IPS-18a (cell line): ENCODE data around the gene UNC13C.

Experiments
- H3K27ac ChIP-seq: one replicate; pipeline ENCODE4 v1.5.1; 2013; ENCODE audit warnings: low read length
- H3K27me3 ChIP-seq: one replicate; pipeline ENCODE4 v1.6.1; 2013; ENCODE audit warnings: mild to moderate bottlenecking, low read length; ENCODE audit not compliant: control insufficient read depth, insufficient read depth
- H3K36me3 ChIP-seq: one replicate; pipeline ENCODE4 v1.6.1; 2013; ENCODE audit warnings: low read depth, low read length; ENCODE audit not compliant: control insufficient read depth
- H3K4me1 ChIP-seq: one replicate; pipeline ENCODE4 v1.6.1; 2013; ENCODE audit warnings: low read depth, low read length; ENCODE audit not compliant: control insufficient read depth
- H3K4me3 ChIP-seq: one replicate; pipeline ENCODE4 v1.5.1; 2013; ENCODE audit warnings: low read length
- H3K9ac ChIP-seq: one replicate; pipeline ENCODE4 v1.6.1; 2013; ENCODE audit warnings: mild to moderate bottlenecking, low read length, moderate library complexity
- H3K9me3 ChIP-seq: one replicate; pipeline ENCODE4 v1.6.1; 2013; ENCODE audit warnings: low read depth, low read length; ENCODE audit not compliant: control insufficient read depth

UNC13C gene

DNA sequence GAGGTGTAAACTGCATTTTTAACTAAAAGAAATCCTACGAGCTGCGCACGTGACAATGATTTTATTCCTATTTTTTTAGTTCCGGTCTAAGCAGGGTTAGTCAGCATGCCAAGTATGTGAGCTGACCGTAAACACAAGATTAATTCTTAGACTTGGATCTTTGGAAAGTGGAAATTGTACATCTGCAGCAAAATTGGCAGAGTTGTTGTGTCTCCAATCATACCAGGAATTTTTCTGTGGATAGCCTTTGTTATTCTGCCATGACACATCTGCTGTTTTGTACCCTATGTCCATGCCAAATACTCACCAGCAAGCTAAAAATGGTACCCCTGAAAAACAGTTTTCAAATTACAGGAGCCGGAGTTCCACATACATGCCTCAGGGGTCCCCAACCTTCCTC, 562.5 kb downstream of the UNC13C start:
- Histone ChIP-seq H3K9me3 (peaks cover 5% of the 10 kb centered on the region), H3K4me1 (no peaks in the 10 kb centered on the region), H3K9ac (no peak overlapping the region), H3K36me3 (no peaks in the 10 kb centered on the region), H3K4me3 (no peak overlapping the region), H3K27me3 (no peaks in the 10 kb centered on the region), H3K27ac (no peak overlapping the region)

DNA sequence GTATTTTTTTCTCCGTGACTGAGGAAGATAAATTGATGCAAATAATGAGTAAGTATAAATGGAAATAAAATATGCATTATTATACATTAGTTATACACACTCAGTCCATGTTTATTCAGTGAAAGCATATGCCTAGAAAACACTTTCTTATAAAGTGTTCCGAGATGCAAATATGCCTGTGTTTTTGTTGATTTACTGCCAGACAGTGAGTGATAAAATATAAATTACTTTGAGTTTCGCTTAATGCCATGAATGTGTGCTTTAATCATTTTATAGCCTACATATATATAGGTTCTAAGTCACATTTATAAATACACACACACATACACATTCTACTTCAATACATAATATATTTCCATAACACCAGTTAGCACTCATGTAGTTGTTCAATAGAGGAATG, 569.2 kb downstream of the UNC13C start:
- no peaks in the 10 kb centered on the region for H3K4me1 ChIP-seq
- H3K27me3 ChIP-seq: no peaks in the 10 kb centered on the region
- H3K27ac ChIP-seq: no peak overlapping the region
- no peaks in the 10 kb centered on the region for H3K9me3 ChIP-seq
- H3K9ac ChIP-seq: no peak overlapping the region
- no peaks in the 10 kb centered on the region for H3K36me3 ChIP-seq
- H3K4me3 ChIP-seq: no peak overlapping the region

DNA sequence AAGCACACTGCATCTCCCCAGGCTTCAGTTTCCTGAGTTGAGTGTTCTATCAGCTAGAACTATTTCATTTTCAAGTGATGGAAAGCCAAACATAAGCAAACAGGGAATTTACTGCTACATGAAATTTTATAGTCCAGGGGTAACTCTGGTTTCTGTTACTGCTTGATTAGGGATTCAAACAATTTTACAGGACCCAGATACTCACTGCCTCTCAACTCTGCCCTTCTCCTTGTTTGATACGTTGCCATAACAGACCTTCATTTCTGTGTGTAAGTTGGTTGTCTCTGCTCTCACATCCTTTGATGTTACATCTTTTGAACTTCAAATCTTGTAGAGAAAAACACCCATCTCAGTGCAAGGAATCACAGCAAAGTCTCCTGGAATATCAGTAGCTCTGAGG, 572.7 kb downstream of the UNC13C start:
- no peaks in the 10 kb centered on the region for H3K4me1 ChIP-seq
- no peak overlapping the region for H3K4me3 ChIP-seq
- no peaks in the 10 kb centered on the region for H3K36me3 ChIP-seq

DNA sequence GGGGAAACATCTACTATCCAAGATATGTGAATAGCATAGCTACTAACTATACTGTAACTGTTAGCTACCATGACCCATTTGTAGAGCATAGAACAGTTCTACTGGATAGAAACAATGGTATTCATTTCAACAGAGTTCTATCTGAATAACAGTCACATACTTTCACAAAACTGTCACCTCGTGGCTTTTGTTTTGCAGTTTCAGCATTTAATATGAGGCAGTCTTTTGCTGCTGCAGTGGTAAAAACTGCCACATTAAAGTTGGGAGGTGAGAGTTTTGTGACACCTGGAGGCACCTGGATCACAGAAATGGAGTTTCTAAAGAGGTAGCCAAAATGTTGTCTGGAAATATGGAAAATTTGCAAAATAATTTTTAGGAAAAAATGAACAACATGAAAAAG, 578.0 kb downstream of the UNC13C start:
- no peak overlapping the region for H3K27ac ChIP-seq
- H3K9ac ChIP-seq: no peak overlapping the region
- no peaks in the 10 kb centered on the region for H3K4me1 ChIP-seq
- no peak overlapping the region for H3K4me3 ChIP-seq
- no peaks in the 10 kb centered on the region for H3K9me3 ChIP-seq
- H3K27me3 ChIP-seq: no peaks in the 10 kb centered on the region
- H3K36me3 ChIP-seq: no peaks in the 10 kb centered on the region

More for the DNA sequence above, 572.7 kb downstream of the UNC13C start:
- H3K27me3 ChIP-seq: no peaks in the 10 kb centered on the region
- H3K27ac ChIP-seq: no peak overlapping the region
- no peak overlapping the region for H3K9ac ChIP-seq
- H3K9me3 ChIP-seq: no peaks in the 10 kb centered on the region

DNA sequence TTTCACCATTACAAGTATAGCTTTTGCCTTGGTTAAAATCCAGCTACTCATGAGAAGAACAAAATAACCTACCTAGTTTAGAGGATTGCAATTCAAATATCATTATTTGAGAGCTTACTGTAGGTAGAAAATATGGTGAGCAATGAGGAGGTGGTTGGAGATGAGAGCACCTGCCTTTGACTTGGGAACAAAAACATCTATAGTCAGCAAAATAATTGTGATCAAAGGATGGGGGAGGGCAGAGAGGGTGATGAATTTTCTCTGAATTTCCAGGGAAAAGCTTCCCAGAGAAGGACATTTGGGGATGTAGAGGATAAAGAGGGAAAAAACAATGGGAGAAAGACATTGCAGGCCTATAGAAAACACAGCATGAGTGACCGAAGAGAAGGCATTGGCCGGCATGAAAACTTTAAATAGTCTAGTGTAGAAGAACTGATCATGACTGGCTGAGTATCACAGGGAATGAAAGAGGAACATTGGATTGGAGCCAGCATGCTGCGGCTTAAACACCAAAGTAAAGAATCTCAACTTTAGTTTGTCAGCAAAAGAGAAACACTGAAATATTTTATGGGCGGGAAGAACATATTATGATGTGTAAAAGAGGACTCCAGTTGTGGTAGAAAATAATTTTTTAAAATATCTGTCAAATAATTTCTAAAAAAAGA, 581.3 kb downstream of the UNC13C start:
- Histone ChIP-seq H3K4me1 (no peaks in the 10 kb centered on the region), H3K36me3 (no peaks in the 10 kb centered on the region), H3K9ac (no peak overlapping the region), H3K4me3 (no peak overlapping the region), H3K27me3 (no peaks in the 10 kb centered on the region), H3K9me3 (no peaks in the 10 kb centered on the region), H3K27ac (no peak overlapping the region)

DNA sequence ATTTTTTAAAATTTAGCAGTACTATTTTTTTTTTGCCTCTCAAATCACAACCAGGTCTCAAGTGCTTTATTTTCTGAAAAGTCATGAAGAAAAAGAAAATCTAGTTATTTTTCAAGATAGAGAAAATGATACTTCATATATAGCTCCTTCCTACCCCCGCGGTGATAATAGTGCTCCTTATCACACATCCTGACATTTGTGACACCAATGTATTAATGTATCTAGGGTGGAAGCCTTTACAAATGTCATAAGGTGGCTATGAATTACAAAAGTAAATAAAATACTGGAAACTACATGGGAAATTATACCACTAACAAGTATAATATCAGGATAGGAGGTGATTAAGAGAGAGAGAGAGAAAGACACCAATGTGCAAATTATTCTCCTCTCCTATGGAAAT, 582.2 kb downstream of the UNC13C start:
- Histone ChIP-seq H3K4me1 (no peaks in the 10 kb centered on the region), H3K9ac (no peak overlapping the region), H3K27ac (no peak overlapping the region), H3K27me3 (no peaks in the 10 kb centered on the region), H3K4me3 (no peak overlapping the region), H3K36me3 (no peaks in the 10 kb centered on the region), H3K9me3 (no peaks in the 10 kb centered on the region)

- Histone ChIP-seq H3K4me1 (no peaks in the 10 kb centered on the region), H3K9me3 (no peaks in the 10 kb centered on the region), H3K27ac (no peak overlapping the region), H3K36me3 (no peaks in the 10 kb centered on the region), H3K9ac (no peak overlapping the region), H3K27me3 (no peaks in the 10 kb centered on the region), H3K4me3 (no peak overlapping the region)
These were observed 585.9 kb downstream of the UNC13C start for GRCh38 chr15:54564166-54564565.

- H3K27me3 ChIP-seq: no peaks in the 10 kb centered on the region
- no peak overlapping the region for H3K4me3 ChIP-seq
- no peak overlapping the region for H3K9ac ChIP-seq
- no peaks in the 10 kb centered on the region for H3K9me3 ChIP-seq
- H3K36me3 ChIP-seq: no peaks in the 10 kb centered on the region
- no peaks in the 10 kb centered on the region for H3K4me1 ChIP-seq
- no peak overlapping the region for H3K27ac ChIP-seq
These were observed 588.4 kb downstream of the UNC13C start for GRCh38 chr15:54566654-54567053.

DNA sequence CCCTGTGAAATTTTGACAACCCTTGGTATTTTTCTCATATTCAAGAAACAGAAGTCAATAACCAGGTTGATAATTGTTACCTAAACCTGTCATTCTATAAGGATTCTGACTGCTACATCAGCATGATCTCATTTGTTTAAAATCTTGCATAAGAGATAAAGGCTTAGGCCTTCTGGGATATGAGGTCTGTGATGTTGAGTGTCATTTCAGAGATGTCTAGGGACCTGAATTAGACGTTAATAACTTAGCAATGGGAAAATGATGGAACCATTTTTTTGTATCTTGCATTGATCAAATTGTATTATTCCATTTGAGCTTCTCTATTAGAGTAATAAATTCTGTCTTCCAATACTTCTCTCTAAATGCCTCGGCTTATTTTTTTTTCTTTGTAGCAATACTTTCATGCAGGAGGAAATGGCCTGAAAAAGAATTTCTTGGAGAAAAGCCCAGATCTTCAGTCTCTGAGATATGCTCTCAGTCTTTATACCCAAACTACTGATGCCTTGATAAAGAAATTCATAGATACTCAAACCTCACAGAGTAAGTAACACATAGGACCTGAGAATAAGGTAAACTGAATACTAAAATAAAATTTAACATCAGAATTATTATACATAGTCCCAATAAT, 589.3 kb downstream of the UNC13C start:
- H3K9ac ChIP-seq: no peak overlapping the region
- H3K27ac ChIP-seq: no peak overlapping the region
- no peaks in the 10 kb centered on the region for H3K27me3 ChIP-seq
- no peaks in the 10 kb centered on the region for H3K36me3 ChIP-seq
- H3K9me3 ChIP-seq: no peaks in the 10 kb centered on the region
- no peaks in the 10 kb centered on the region for H3K4me1 ChIP-seq
- H3K4me3 ChIP-seq: no peak overlapping the region

DNA sequence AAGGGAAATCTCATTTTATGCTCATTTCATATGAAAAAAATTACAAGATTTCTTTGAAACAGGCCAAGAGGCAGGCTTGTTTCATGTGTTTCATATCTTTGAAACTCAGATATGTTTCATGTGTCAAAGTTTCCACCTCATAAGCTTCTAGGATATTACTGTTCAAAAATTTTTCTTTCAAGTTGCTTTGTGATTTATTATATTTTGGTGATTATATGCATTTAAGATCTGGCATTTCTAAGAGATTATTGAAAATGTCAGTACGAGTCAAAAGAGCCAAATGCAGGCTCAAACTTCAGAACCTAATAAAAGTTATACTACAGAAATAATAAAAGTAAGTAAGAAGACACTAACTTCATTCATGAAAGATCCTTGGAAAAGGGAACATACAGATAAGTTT, 590.1 kb downstream of the UNC13C start:
- Histone ChIP-seq H3K4me1 (no peaks in the 10 kb centered on the region), H3K9ac (no peak overlapping the region), H3K27ac (no peak overlapping the region), H3K4me3 (no peak overlapping the region), H3K27me3 (no peaks in the 10 kb centered on the region), H3K9me3 (no peaks in the 10 kb centered on the region), H3K36me3 (no peaks in the 10 kb centered on the region)

DNA sequence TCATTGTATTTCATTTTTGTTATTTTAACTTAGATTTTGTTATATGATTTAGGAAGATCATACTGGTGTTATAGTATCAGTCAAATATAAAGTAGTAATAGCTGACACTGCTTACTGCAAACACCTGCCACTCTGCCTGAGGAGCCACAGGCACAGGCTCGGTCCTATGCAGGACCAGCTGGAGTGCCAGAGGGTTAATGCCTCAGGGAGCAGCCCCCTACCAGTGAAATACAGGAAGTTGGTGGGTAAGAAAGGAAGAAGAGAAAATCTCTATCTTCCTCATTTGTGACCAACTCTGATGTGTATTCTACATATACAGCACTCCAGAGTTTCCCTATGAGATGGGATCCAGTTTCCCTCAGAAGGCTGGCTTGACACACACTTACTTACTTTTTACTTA, 593.3 kb downstream of the UNC13C start:
- H3K4me1 ChIP-seq: no peaks in the 10 kb centered on the region
- no peaks in the 10 kb centered on the region for H3K36me3 ChIP-seq
- H3K9me3 ChIP-seq: no peaks in the 10 kb centered on the region
- H3K9ac ChIP-seq: no peak overlapping the region
- no peak overlapping the region for H3K27ac ChIP-seq
- H3K4me3 ChIP-seq: no peak overlapping the region
- H3K27me3 ChIP-seq: no peaks in the 10 kb centered on the region

- no peaks in the 10 kb centered on the region for H3K9me3 ChIP-seq
- H3K36me3 ChIP-seq: no peaks in the 10 kb centered on the region
- no peaks in the 10 kb centered on the region for H3K4me1 ChIP-seq
- no peak overlapping the region for H3K4me3 ChIP-seq
- H3K9ac ChIP-seq: no peak overlapping the region
- no peak overlapping the region for H3K27ac ChIP-seq
- no peaks in the 10 kb centered on the region for H3K27me3 ChIP-seq
These were observed 597.3 kb downstream of the UNC13C start for GRCh38 chr15:54575586-54575985.
